SH-SY5Y (cell line): Measurements from ENCODE around the gene FLNA.

ENCODE experiments used
- GATA2 ChIP-seq: IDR thresholded peaks from 2 replicates; pipeline ENCODE4 v1.6.1; 2011; ENCODE audit warnings: mild to moderate bottlenecking, low read depth, low read length
- GATA3 ChIP-seq: IDR thresholded peaks from 2 replicates; pipeline ENCODE4 v1.6.1; 2011; ENCODE audit warnings: low read depth, mild to moderate bottlenecking, low read length, moderate library complexity

DNA sequence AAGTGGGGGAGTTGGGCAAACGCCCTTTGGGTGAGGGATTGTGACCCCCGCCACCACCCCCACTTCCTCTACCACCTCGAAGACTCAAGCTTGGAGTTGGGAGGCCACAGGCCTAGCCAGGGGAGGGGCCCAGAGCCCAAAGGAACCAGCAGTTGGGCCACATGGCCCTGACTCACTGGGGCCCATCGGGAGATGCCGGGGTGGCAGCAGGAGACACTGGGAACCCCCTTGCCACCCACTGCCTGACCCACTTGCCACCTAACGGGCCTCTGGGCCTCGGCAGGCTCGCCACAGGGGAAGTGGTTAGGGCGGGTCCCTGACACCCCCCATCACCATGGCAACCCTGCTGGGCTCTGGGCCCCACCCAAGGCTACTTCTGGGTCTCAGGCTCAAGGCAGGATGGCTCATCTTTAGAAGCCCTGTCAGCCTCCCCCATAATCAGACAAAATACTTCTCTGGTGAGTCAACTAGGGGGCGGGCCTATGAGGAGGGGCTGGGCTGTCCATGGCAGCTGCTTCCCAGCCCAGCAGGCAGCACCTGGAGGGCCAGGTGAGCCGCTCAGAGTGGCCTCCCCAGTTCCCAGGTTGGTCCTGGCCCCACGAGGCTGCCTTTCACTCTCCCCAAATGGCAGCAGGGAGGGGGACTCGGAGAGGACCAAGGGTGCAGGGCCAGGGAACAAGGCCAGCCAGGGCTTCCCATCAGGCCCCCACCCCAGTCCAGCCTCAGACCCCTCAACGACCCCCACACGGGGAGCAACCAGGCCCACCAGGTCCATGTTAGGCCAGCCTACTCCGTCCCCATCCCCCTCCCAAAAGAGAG is 5.6 kb downstream of the FLNA start:
- no peak for TF ChIP-seq GATA3
- no peak for TF ChIP-seq GATA2
